ENCODE results near the gene SLC26A4.

- TF ChIP-seq, protein P1, sequence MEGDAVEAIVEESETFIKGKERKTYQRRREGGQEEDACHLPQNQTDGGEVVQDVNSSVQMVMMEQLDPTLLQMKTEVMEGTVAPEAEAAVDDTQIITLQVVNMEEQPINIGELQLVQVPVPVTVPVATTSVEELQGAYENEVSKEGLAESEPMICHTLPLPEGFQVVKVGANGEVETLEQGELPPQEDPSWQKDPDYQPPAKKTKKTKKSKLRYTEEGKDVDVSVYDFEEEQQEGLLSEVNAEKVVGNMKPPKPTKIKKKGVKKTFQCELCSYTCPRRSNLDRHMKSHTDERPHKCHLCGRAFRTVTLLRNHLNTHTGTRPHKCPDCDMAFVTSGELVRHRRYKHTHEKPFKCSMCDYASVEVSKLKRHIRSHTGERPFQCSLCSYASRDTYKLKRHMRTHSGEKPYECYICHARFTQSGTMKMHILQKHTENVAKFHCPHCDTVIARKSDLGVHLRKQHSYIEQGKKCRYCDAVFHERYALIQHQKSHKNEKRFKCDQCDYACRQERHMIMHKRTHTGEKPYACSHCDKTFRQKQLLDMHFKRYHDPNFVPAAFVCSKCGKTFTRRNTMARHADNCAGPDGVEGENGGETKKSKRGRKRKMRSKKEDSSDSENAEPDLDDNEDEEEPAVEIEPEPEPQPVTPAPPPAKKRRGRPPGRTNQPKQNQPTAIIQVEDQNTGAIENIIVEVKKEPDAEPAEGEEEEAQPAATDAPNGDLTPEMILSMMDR (conservative IDR thresholded peaks at IDR 0.05; ENCODE audit: low read depth, low read length) = no peak
- TF ChIP-seq EZH2phosphoT487 (IDR thresholded peaks at IDR 0.05; ENCODE audit: borderline replicate concordance, low read length) = no peak
These were observed 52.3 kb downstream of the SLC26A4 start for GRCh38 chr7:107712896-107713295.
